Measurements from ENCODE around the gene ZNF862.

ZNF862 gene

GRCh38 chr7:149833495-149834130 lies 4.6 kb upstream of the ZNF862 start:
- H3K9me3 ChIP-seq (ENCODE audit: insufficient read depth, low read length, severe bottlenecking): no peaks in the 10 kb centered on the region
- H3K4me3 ChIP-seq (ENCODE audit: low read depth in 1 of 2, low read length in 2 of 2): no peak overlapping the region
- H3K4me2 ChIP-seq (ENCODE audit: insufficient read depth, low read length): no peak overlapping the region
- H3K36me3 ChIP-seq (ENCODE audit: insufficient read depth, low read length): no peaks in the 10 kb centered on the region; the same call in 1 of the 2 replicates
- ATAC-seq (ENCODE audit: insufficient read depth, low read depth) (no peak), DNase-seq (no peak)
- H3K4me1 ChIP-seq (ENCODE audit: insufficient read depth, low read length): peaks cover 6% of the 10 kb centered on the region; the same call in 1 of the 2 replicates
- H2AFZ ChIP-seq (ENCODE audit: low read depth, low read length): no peak overlapping the region
- peaks cover 2% of the 10 kb centered on the region for H3K79me2 ChIP-seq (ENCODE audit: insufficient read depth, low read length)
- H3K27ac ChIP-seq (ENCODE audit: low read length): no peak overlapping the region
- TF ChIP-seq CTCF (IDR thresholded peaks at IDR 0.05; ENCODE audit: borderline replicate concordance, extremely low read depth, low read length, poor library complexity, severe bottlenecking) (no peak), EZH2 (IDR thresholded peaks at IDR 0.05; ENCODE audit: borderline replicate concordance, low read depth, low read length, severe bottlenecking) (no peak)
- H4K20me1 ChIP-seq (ENCODE audit: insufficient read depth, low read length): no peaks in the 10 kb centered on the region
- H3K27me3 ChIP-seq (ENCODE audit: insufficient read depth, low read length, poor library complexity): peaks cover 5% of the 10 kb centered on the region
- no peak overlapping the region for H3K9ac ChIP-seq (ENCODE audit: low read depth, low read length)

- H3K4me3 ChIP-seq (ENCODE audit: low read depth in 1 of 2, low read length in 2 of 2): no peak overlapping the region
- no peak overlapping the region for H2AFZ ChIP-seq (ENCODE audit: low read depth, low read length)
- H3K4me2 ChIP-seq (ENCODE audit: insufficient read depth, low read length): no peak overlapping the region
- peaks cover 15% of the 10 kb centered on the region for H3K4me1 ChIP-seq (ENCODE audit: insufficient read depth, low read length)
- peaks cover 5% of the 10 kb centered on the region for H3K27me3 ChIP-seq (ENCODE audit: insufficient read depth, low read length, poor library complexity)
- 0 out of 2 replicates have a peak, but pooled peaks cover 6% of the 10 kb centered on the region for H4K20me1 ChIP-seq (ENCODE audit: insufficient read depth, low read length)
- H3K9ac ChIP-seq (ENCODE audit: low read depth, low read length): no peak overlapping the region
- H3K36me3 ChIP-seq (ENCODE audit: insufficient read depth, low read length): no peaks in the 10 kb centered on the region; the same call in 1 of the 2 replicates
- no peak overlapping the region for H3K27ac ChIP-seq (ENCODE audit: low read length)
- DNase-seq (no peak), ATAC-seq (ENCODE audit: insufficient read depth, low read depth) (no peak)
- H3K9me3 ChIP-seq (ENCODE audit: insufficient read depth, low read length, severe bottlenecking): no peaks in the 10 kb centered on the region
- TF ChIP-seq EZH2 (IDR thresholded peaks at IDR 0.05; ENCODE audit: borderline replicate concordance, low read depth, low read length, severe bottlenecking) (no peak), CTCF (IDR thresholded peaks at IDR 0.05; ENCODE audit: borderline replicate concordance, extremely low read depth, low read length, poor library complexity, severe bottlenecking) (no peak)
- H3K79me2 ChIP-seq (ENCODE audit: insufficient read depth, low read length): peaks cover 12% of the 10 kb centered on the region
Observed at GRCh38 chr7:149834601-149835000, 3.6 kb upstream of the ZNF862 start.

- H3K9me3 ChIP-seq (ENCODE audit: insufficient read depth, low read length, severe bottlenecking): no peaks in the 10 kb centered on the region
- peaks cover 7% of the 10 kb centered on the region; the same call in 1 of the 2 replicates for H4K20me1 ChIP-seq (ENCODE audit: insufficient read depth, low read length)
- no peak overlapping the region for H2AFZ ChIP-seq (ENCODE audit: low read depth, low read length)
- H3K9ac ChIP-seq (ENCODE audit: low read depth, low read length): no peak overlapping the region
- H3K27me3 ChIP-seq (ENCODE audit: insufficient read depth, low read length, poor library complexity): peaks cover 5% of the 10 kb centered on the region
- DNase-seq (no peak), ATAC-seq (ENCODE audit: insufficient read depth, low read depth) (no peak)
- H3K27ac ChIP-seq (ENCODE audit: low read length): no peak overlapping the region
- peaks cover 17% of the 10 kb centered on the region for H3K79me2 ChIP-seq (ENCODE audit: insufficient read depth, low read length)
- no peak overlapping the region for H3K4me3 ChIP-seq (ENCODE audit: low read depth in 1 of 2, low read length in 2 of 2)
- TF ChIP-seq CTCF (IDR thresholded peaks at IDR 0.05; ENCODE audit: borderline replicate concordance, extremely low read depth, low read length, poor library complexity, severe bottlenecking): no peak
- no peak for TF ChIP-seq EZH2 (IDR thresholded peaks at IDR 0.05; ENCODE audit: borderline replicate concordance, low read depth, low read length, severe bottlenecking)
- peaks cover 22% of the 10 kb centered on the region for H3K4me1 ChIP-seq (ENCODE audit: insufficient read depth, low read length)
- no peak overlapping the region for H3K4me2 ChIP-seq (ENCODE audit: insufficient read depth, low read length)
- H3K36me3 ChIP-seq (ENCODE audit: insufficient read depth, low read length): no peaks in the 10 kb centered on the region; the same call in 1 of the 2 replicates
Observed at GRCh38 chr7:149836434-149836833, 1.7 kb upstream of the ZNF862 start.
